ENCODE measurements around the gene PIK3R4. TPM values are rescaled to one million over a fixed set of nuclear protein-coding genes. Genes with fewer than 3 reads are reported as not detected.

PIK3R4 gene
- total RNA-seq, 4 donors from 2014 or later: 33.9 to 38.4 (median 37.6) TPM

- no peak for DNase-seq (ENCODE audit: low spot score in 2 of 2)
- no peak overlapping the region for H3K4me3 ChIP-seq (ENCODE audit: low read depth, poor library complexity, severe bottlenecking)
- intact Hi-C loops (cut with DNase I; ENCODE audit: low total_unique reads): no loop called here
- WGBS, 2 donors: 75 to 88% methylated on average over 2 of the region's 2 CpGs
- no peak for TF ChIP-seq POLR2A (IDR thresholded peaks at IDR 0.05)
- no peak for TF ChIP-seq CTCF (IDR thresholded peaks at IDR 0.05)
Observed at GRCh38 chr3:130682131-130682530, 64.5 kb downstream of the PIK3R4 start.

GRCh38 chr3:130679218-130679617, 67.4 kb downstream of the PIK3R4 start:
- TF ChIP-seq CTCF (IDR thresholded peaks at IDR 0.05) (no peak), POLR2A (IDR thresholded peaks at IDR 0.05) (no peak)
- H3K4me3 ChIP-seq (ENCODE audit: low read depth, poor library complexity, severe bottlenecking): no peak overlapping the region
- intact Hi-C loops (cut with DNase I; ENCODE audit: low total_unique reads): no loop called here
- DNase-seq (ENCODE audit: low spot score in 2 of 2): no peak
- 82 to 85% methylated on average over 7 of the region's 7 CpGs for WGBS, 2 donors

DNA sequence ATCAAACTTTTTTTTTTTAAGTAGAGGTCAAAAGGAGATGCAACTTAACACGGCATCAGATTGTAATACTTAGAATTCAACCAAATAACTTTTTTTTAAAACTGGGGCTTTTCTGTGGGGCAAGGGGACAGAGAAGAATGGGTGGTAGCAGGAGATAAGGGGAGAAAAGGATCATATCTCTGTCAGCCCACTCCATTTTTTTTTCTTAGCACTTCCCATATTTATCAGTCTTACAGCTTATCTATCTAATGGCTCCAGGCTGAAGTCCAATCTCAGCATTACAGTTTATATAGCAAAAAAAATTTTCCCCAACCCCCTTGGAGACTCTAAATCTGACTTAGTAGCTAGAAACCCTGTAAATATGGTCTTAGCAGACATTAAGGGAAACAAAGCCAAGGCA, 69.3 kb downstream of the PIK3R4 start:
- DNase-seq (ENCODE audit: low spot score in 2 of 2): no peak
- 83 to 84% methylated on average over 1 of the region's 1 CpG for WGBS, 2 donors
- H3K4me3 ChIP-seq (ENCODE audit: low read depth, poor library complexity, severe bottlenecking): no peak overlapping the region
- TF ChIP-seq CTCF (IDR thresholded peaks at IDR 0.05) (no peak), POLR2A (IDR thresholded peaks at IDR 0.05) (no peak)
- intact Hi-C loops (cut with DNase I; ENCODE audit: low total_unique reads): no loop called here

- 79% methylated on average over 2 of the region's 2 CpGs for WGBS, 2 donors
Observed at GRCh38 chr3:130671545-130672312, 74.9 kb downstream of the PIK3R4 start.

GRCh38 chr3:130669740-130670139, 76.9 kb downstream of the PIK3R4 start:
- no peak overlapping the region for H3K4me3 ChIP-seq (ENCODE audit: low read depth, poor library complexity, severe bottlenecking)
- intact Hi-C loops (cut with DNase I; ENCODE audit: low total_unique reads): no loop called here
- WGBS, 2 donors: 95% methylated on average over 2 of the region's 2 CpGs
- TF ChIP-seq CTCF (IDR thresholded peaks at IDR 0.05): no peak
- TF ChIP-seq POLR2A (IDR thresholded peaks at IDR 0.05): no peak
- DNase-seq (ENCODE audit: low spot score in 2 of 2): no peak

More at GRCh38 chr3:130671545-130672312, 74.9 kb downstream of the PIK3R4 start:
- TF ChIP-seq CTCF (IDR thresholded peaks at IDR 0.05) (no peak), POLR2A (IDR thresholded peaks at IDR 0.05) (no peak)
- H3K4me3 ChIP-seq (ENCODE audit: low read depth, poor library complexity, severe bottlenecking): no peak overlapping the region
- no peak for DNase-seq (ENCODE audit: low spot score in 2 of 2)
- intact Hi-C loops (cut with DNase I; ENCODE audit: low total_unique reads): no loop called here

GRCh38 chr3:130663092-130663491, 83.5 kb downstream of the PIK3R4 start:
- no peak overlapping the region for H3K4me3 ChIP-seq (ENCODE audit: low read depth, poor library complexity, severe bottlenecking)
- intact Hi-C loops (cut with DNase I; ENCODE audit: low total_unique reads): no loop called here
- no peak for DNase-seq (ENCODE audit: low spot score in 2 of 2)
- TF ChIP-seq CTCF (IDR thresholded peaks at IDR 0.05) (no peak), POLR2A (IDR thresholded peaks at IDR 0.05) (no peak)
- 50 to 60% methylated on average over 2 of the region's 2 CpGs for WGBS, 2 donors

All from lower leg skin (tissue), 4 donors.